HEK293 (cell line): ENCODE data around the gene FGD3.

ENCODE experiments used
- CTCF ChIA-PET: fragments of 350-600 bp; formaldehyde crosslinking; extraction: SDS; loops from one replicate; lab custom pipeline; 2021; ENCODE audit warnings: antibody characterized with exemption; lab: Yijun Ruan, JAX
- POLR2A ChIA-PET: fragments of 300-600 bp; formaldehyde crosslinking; extraction: SDS; loops from one replicate; lab custom pipeline; 2020; ENCODE audit warnings: antibody characterized with exemption, inconsistent platforms; lab: Yijun Ruan, JAX
- H3K27ac ChIP-seq: fragments of 200-500 bp; sonication (Bioruptor generic); 2 replicates; pipeline ENCODE4 v1.5.1; 2014; ENCODE audit warnings: low read depth, low read length, control low read depth, inconsistent platforms; ENCODE audit errors: extremely low read depth
- H3K36me3 ChIP-seq, 2 experiments: fragments of 200-500 bp in 1 of 2; sonication (Bioruptor generic) in 1 of 2; 1 replicate in 1 of 2; 2 replicates in 1 of 2; pipeline ENCODE4 v1.5.1; 2014 to 2017; ENCODE audit warnings: inconsistent platforms in 2 of 2, low read length in 2 of 2; ENCODE audit not compliant: control insufficient read depth in 2 of 2, insufficient read depth in 1 of 2
- H3K4me1 ChIP-seq: fragments of 200-500 bp; sonication (Bioruptor generic); 2 replicates; pipeline ENCODE4 v1.5.1; 2014; ENCODE audit warnings: mild to moderate bottlenecking, low read length, inconsistent platforms; ENCODE audit not compliant: control insufficient read depth, insufficient read depth
- H3K4me3 ChIP-seq: 2 replicates; pipeline ENCODE4 v1.5.1; 2011; ENCODE audit warnings: low read depth, mild to moderate bottlenecking, control low read depth, low read length, moderate library complexity
- H3K9me3 ChIP-seq: fragments of 200-500 bp; sonication (Bioruptor generic); 2 replicates; pipeline ENCODE4 v1.5.1; 2014; ENCODE audit warnings: low read depth, low read length, inconsistent platforms; ENCODE audit not compliant: control insufficient read depth, insufficient read depth
- BCL11A ChIP-seq: fragments of 450-650 bp; formaldehyde crosslinking; IDR thresholded peaks from 2 replicates; pipeline ENCODE4 v1.5.1; 2016; ENCODE audit warnings: low read depth, missing biosample characterization, missing genetic modification characterization
- HOXA7 ChIP-seq: sonication (generic); formaldehyde crosslinking; IDR thresholded peaks from 2 replicates; pipeline ENCODE4 v1.8.1; 2022; ENCODE audit warnings: missing genetic modification reagents, borderline replicate concordance
- KLF16 ChIP-seq: fragments of 450-650 bp; formaldehyde crosslinking; IDR thresholded peaks from 2 replicates; pipeline ENCODE4 v1.5.1; 2017; ENCODE audit warnings: missing biosample characterization, missing genetic modification characterization
- KLF7 ChIP-seq: fragments of 450-650 bp; formaldehyde crosslinking; IDR thresholded peaks from 2 replicates; pipeline ENCODE4 v1.5.1; 2016; ENCODE audit warnings: missing biosample characterization, missing genetic modification characterization, borderline replicate concordance
- PRDM1 ChIP-seq: fragments of 450-650 bp; formaldehyde crosslinking; IDR thresholded peaks from 2 replicates; pipeline ENCODE4; 2016; ENCODE audit warnings: missing biosample characterization, missing genetic modification characterization
- SCRT2 ChIP-seq: fragments of 450-650 bp; formaldehyde crosslinking; IDR thresholded peaks from 2 replicates; pipeline ENCODE4 v1.5.1; 2016; ENCODE audit warnings: missing biosample characterization, missing genetic modification characterization
- ZBTB17 ChIP-seq: fragments of 450-650 bp; formaldehyde crosslinking; IDR thresholded peaks from 2 replicates; pipeline ENCODE4 v1.5.1; 2016; ENCODE audit warnings: missing biosample characterization, missing genetic modification characterization
- ZFP3 ChIP-seq: fragments of 450-650 bp; formaldehyde crosslinking; IDR thresholded peaks from 2 replicates; pipeline ENCODE4 v1.5.1; 2016; ENCODE audit warnings: low read depth, missing biosample characterization, missing genetic modification characterization
- ZNF133 ChIP-seq: fragments of 450-650 bp; formaldehyde crosslinking; IDR thresholded peaks from 2 replicates; pipeline ENCODE4 v1.5.1; 2016; ENCODE audit warnings: missing biosample characterization, missing genetic modification characterization
- ZNF157 ChIP-seq: fragments of 450-650 bp; formaldehyde crosslinking; IDR thresholded peaks from 2 replicates; pipeline ENCODE4 v1.5.1; 2016; ENCODE audit warnings: missing biosample characterization, missing genetic modification characterization
- ZNF202 ChIP-seq: fragments of 450-650 bp; formaldehyde crosslinking; IDR thresholded peaks from 2 replicates; pipeline ENCODE4 v1.5.1; 2016; ENCODE audit warnings: missing biosample characterization, missing genetic modification characterization, borderline replicate concordance
- ZNF341 ChIP-seq: fragments of 450-650 bp; formaldehyde crosslinking; IDR thresholded peaks from 2 replicates; pipeline ENCODE4; 2016; ENCODE audit warnings: low read depth, missing biosample characterization, missing genetic modification characterization
- ZNF404 ChIP-seq: fragments of 450-650 bp; formaldehyde crosslinking; IDR thresholded peaks from 2 replicates; pipeline ENCODE4 v1.5.1; 2017; ENCODE audit warnings: missing biosample characterization, missing genetic modification characterization
- ZNF433 ChIP-seq: fragments of 450-650 bp; formaldehyde crosslinking; IDR thresholded peaks from 2 replicates; pipeline ENCODE4 v1.5.1; 2016; ENCODE audit warnings: missing biosample characterization, missing genetic modification characterization, low read depth
- ZNF501 ChIP-seq: fragments of 450-650 bp; formaldehyde crosslinking; IDR thresholded peaks from 2 replicates; pipeline ENCODE4 v1.5.1; 2016; ENCODE audit warnings: missing biosample characterization, missing genetic modification characterization
- ZNF600 ChIP-seq: fragments of 450-650 bp; formaldehyde crosslinking; IDR thresholded peaks from 2 replicates; pipeline ENCODE4 v1.5.1; 2016; ENCODE audit warnings: missing biosample characterization, missing genetic modification characterization
- ZNF623 ChIP-seq: fragments of 450-650 bp; formaldehyde crosslinking; IDR thresholded peaks from 2 replicates; pipeline ENCODE4 v1.5.1; 2016; ENCODE audit warnings: missing biosample characterization, missing genetic modification characterization
- ZNF837 ChIP-seq: fragments of 450-650 bp; formaldehyde crosslinking; IDR thresholded peaks from 2 replicates; pipeline ENCODE4 v1.5.1; 2016; ENCODE audit warnings: missing biosample characterization, missing genetic modification characterization
- TF ChIP-seq, protein P1 (sequence below): fragments of 450-650 bp; formaldehyde crosslinking; IDR thresholded peaks from 2 replicates; pipeline ENCODE4 v1.5.1; 2017; ENCODE audit warnings: missing biosample characterization, mild to moderate bottlenecking, missing genetic modification characterization, moderate library complexity
- TF ChIP-seq, protein P2 (sequence below): fragments of 450-650 bp; formaldehyde crosslinking; IDR thresholded peaks from 2 replicates; pipeline ENCODE4 v1.5.1; 2017; ENCODE audit warnings: missing biosample characterization, missing genetic modification characterization
- TF ChIP-seq, protein P3 (sequence below): fragments of 450-650 bp; formaldehyde crosslinking; IDR thresholded peaks from 2 replicates; pipeline ENCODE4 v1.5.1; 2016; ENCODE audit warnings: missing biosample characterization, missing genetic modification characterization
- TF ChIP-seq, protein P4 (sequence below): fragments of 450-650 bp; formaldehyde crosslinking; IDR thresholded peaks from 2 replicates; pipeline ENCODE4 v1.5.1; 2017; ENCODE audit warnings: missing biosample characterization, missing genetic modification characterization
- TF ChIP-seq, protein P5 (sequence below): fragments of 450-650 bp; IDR thresholded peaks from 2 replicates; pipeline ENCODE4 v1.5.1; 2018; ENCODE audit warnings: missing biosample characterization, missing genetic modification characterization
- TF ChIP-seq, protein P6 (sequence below): fragments of 450-650 bp; formaldehyde crosslinking; IDR thresholded peaks from 2 replicates; pipeline ENCODE4 v1.5.1; 2016; ENCODE audit warnings: missing biosample characterization, missing genetic modification characterization

Gene FGD3

DNA sequence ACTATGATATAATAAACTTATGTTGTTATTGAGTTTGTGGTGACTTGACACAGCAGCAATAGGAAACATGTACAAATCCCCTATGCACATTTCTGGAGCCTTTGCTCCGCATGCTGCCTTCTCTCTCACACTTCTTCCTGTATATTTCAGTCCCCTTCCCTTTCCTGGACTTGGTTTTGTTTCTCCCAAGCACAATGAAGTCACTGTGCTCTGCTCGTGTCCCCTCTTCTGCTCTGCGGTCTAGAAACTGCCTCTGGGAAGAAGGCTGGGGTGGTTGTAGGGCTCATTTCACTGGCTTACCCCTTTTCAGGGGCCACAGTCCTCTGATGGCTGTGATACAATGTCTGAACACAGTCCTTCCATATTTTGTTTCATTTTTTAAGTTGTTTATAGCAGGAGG is 15.7 kb upstream of the FGD3 start (continued):
- no peak for TF ChIP-seq KLF7
- no peak for TF ChIP-seq ZNF600 (tag by site-specific recombination)
- TF ChIP-seq ZNF157 (tag by site-specific recombination), result no peak
- no peak for TF ChIP-seq ZNF501
- TF ChIP-seq KLF16 (tag by site-specific recombination), result no peak
- TF ChIP-seq, all 188 proteins: peak for 0

DNA sequence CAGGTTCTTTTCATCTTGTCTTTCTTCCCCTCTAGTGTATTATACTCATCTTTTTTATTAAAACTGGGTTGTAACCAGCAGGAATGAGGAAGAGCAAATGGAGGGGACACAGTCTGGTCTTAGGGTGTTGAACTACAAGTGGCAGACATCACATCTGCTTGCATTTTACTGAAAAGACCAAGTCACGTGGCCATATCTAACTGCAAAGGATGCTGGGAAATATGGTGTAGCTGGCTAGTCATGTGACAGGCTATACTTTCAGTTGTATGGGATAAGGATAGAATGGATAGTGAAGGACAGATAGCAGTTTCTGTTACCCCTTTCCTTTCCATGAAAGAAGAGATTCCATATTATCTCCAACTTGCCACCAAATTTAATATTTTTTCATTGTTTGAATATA is 13.0 kb upstream of the FGD3 start:
- H3K27ac ChIP-seq, result no peak overlapping the region
- H3K4me1 ChIP-seq, result no peaks in the 10 kb centered on the region
- no peaks in the 10 kb centered on the region for H3K36me3 ChIP-seq
- H3K4me3 ChIP-seq, result no peak overlapping the region
- ChIA-PET CTCF (no interaction called here), POLR2A (interaction anchor here (0.5 kb wide), 1 partner anchor 1545 kb away, joined by 3 read pairs; no protein-coding TSS in a partner anchor)
- TF ChIP-seq, protein P1, sequence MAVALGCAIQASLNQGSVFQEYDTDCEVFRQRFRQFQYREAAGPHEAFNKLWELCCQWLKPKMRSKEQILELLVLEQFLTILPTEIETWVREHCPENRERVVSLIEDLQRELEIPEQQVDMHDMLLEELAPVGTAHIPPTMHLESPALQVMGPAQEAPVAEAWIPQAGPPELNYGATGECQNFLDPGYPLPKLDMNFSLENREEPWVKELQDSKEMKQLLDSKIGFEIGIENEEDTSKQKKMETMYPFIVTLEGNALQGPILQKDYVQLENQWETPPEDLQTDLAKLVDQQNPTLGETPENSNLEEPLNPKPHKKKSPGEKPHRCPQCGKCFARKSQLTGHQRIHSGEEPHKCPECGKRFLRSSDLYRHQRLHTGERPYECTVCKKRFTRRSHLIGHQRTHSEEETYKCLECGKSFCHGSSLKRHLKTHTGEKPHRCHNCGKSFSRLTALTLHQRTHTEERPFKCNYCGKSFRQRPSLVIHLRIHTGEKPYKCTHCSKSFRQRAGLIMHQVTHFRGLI (tag by site-specific recombination), result no peak
- no peak for TF ChIP-seq ZNF341 (tag by site-specific recombination)
- TF ChIP-seq, protein P2, sequence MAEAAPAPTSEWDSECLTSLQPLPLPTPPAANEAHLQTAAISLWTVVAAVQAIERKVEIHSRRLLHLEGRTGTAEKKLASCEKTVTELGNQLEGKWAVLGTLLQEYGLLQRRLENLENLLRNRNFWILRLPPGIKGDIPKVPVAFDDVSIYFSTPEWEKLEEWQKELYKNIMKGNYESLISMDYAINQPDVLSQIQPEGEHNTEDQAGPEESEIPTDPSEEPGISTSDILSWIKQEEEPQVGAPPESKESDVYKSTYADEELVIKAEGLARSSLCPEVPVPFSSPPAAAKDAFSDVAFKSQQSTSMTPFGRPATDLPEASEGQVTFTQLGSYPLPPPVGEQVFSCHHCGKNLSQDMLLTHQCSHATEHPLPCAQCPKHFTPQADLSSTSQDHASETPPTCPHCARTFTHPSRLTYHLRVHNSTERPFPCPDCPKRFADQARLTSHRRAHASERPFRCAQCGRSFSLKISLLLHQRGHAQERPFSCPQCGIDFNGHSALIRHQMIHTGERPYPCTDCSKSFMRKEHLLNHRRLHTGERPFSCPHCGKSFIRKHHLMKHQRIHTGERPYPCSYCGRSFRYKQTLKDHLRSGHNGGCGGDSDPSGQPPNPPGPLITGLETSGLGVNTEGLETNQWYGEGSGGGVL (tag by site-specific recombination), result no peak
- TF ChIP-seq BCL11A, result no peak
- TF ChIP-seq, protein P3, sequence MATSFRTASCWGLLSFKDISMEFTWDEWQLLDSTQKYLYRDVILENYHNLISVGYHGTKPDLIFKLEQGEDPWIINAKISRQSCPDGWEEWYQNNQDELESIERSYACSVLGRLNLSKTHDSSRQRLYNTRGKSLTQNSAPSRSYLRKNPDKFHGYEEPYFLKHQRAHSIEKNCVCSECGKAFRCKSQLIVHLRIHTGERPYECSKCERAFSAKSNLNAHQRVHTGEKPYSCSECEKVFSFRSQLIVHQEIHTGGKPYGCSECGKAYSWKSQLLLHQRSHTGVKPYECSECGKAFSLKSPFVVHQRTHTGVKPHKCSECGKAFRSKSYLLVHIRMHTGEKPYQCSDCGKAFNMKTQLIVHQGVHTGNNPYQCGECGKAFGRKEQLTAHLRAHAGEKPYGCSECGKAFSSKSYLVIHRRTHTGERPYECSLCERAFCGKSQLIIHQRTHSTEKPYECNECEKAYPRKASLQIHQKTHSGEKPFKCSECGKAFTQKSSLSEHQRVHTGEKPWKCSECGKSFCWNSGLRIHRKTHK (tag by site-specific recombination), result no peak
- no peak for TF ChIP-seq ZFP3
- TF ChIP-seq ZNF404 (tag by site-specific recombination), result no peak
- TF ChIP-seq ZNF837 (tag by site-specific recombination), result no peak
- TF ChIP-seq ZNF623 (tag by site-specific recombination), result no peak
- no peak for TF ChIP-seq ZBTB17
- TF ChIP-seq SCRT2 (tag by site-specific recombination), result no peak
- TF ChIP-seq, protein P4, sequence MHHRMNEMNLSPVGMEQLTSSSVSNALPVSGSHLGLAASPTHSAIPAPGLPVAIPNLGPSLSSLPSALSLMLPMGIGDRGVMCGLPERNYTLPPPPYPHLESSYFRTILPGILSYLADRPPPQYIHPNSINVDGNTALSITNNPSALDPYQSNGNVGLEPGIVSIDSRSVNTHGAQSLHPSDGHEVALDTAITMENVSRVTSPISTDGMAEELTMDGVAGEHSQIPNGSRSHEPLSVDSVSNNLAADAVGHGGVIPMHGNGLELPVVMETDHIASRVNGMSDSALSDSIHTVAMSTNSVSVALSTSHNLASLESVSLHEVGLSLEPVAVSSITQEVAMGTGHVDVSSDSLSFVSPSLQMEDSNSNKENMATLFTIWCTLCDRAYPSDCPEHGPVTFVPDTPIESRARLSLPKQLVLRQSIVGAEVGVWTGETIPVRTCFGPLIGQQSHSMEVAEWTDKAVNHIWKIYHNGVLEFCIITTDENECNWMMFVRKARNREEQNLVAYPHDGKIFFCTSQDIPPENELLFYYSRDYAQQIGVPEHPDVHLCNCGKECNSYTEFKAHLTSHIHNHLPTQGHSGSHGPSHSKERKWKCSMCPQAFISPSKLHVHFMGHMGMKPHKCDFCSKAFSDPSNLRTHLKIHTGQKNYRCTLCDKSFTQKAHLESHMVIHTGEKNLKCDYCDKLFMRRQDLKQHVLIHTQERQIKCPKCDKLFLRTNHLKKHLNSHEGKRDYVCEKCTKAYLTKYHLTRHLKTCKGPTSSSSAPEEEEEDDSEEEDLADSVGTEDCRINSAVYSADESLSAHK, result no peak
- H3K9me3 ChIP-seq, result no peaks in the 10 kb centered on the region

DNA sequence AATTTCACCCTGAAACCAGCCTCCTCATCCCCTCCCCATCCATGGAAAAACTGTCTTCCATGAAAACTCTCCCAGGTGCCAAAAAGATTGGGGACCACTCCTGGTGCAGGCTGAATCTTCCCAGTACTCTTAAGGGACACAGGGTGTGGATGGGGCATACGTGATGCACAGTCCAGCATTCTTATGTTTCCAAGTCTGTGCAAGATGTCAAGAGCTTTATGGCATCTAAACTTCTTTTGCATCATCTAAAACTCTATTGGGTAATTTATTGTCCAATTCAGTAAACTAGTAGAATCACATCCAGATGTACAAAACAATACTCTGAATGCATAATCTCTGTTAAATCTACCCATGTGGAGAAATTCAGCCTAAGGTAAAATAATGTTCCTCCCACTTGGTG is 9.3 kb upstream of the FGD3 start:
- CTCF ChIA-PET, result no interaction called here
- Histone ChIP-seq H3K4me3 (no peak overlapping the region), H3K9me3 (no peaks in the 10 kb centered on the region), H3K36me3 (no peaks in the 10 kb centered on the region), H3K27ac (no peak overlapping the region), H3K4me1 (no peaks in the 10 kb centered on the region)
- POLR2A ChIA-PET, result no interaction called here
- TF ChIP-seq ZNF202 (tag by site-specific recombination) (no peak), HOXA7 (CRISPR knock-in tag) (no peak), ZNF133 (tag by site-specific recombination) (no peak), ZNF433 (tag by site-specific recombination) (no peak), PRDM1 (no peak)
- TF ChIP-seq, protein P5, sequence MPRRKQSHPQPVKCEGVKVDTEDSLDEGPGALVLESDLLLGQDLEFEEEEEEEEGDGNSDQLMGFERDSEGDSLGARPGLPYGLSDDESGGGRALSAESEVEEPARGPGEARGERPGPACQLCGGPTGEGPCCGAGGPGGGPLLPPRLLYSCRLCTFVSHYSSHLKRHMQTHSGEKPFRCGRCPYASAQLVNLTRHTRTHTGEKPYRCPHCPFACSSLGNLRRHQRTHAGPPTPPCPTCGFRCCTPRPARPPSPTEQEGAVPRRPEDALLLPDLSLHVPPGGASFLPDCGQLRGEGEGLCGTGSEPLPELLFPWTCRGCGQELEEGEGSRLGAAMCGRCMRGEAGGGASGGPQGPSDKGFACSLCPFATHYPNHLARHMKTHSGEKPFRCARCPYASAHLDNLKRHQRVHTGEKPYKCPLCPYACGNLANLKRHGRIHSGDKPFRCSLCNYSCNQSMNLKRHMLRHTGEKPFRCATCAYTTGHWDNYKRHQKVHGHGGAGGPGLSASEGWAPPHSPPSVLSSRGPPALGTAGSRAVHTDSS (tag by site-specific recombination), result no peak
- TF ChIP-seq, protein P6, sequence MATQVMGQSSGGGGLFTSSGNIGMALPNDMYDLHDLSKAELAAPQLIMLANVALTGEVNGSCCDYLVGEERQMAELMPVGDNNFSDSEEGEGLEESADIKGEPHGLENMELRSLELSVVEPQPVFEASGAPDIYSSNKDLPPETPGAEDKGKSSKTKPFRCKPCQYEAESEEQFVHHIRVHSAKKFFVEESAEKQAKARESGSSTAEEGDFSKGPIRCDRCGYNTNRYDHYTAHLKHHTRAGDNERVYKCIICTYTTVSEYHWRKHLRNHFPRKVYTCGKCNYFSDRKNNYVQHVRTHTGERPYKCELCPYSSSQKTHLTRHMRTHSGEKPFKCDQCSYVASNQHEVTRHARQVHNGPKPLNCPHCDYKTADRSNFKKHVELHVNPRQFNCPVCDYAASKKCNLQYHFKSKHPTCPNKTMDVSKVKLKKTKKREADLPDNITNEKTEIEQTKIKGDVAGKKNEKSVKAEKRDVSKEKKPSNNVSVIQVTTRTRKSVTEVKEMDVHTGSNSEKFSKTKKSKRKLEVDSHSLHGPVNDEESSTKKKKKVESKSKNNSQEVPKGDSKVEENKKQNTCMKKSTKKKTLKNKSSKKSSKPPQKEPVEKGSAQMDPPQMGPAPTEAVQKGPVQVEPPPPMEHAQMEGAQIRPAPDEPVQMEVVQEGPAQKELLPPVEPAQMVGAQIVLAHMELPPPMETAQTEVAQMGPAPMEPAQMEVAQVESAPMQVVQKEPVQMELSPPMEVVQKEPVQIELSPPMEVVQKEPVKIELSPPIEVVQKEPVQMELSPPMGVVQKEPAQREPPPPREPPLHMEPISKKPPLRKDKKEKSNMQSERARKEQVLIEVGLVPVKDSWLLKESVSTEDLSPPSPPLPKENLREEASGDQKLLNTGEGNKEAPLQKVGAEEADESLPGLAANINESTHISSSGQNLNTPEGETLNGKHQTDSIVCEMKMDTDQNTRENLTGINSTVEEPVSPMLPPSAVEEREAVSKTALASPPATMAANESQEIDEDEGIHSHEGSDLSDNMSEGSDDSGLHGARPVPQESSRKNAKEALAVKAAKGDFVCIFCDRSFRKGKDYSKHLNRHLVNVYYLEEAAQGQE, result no peak
